GM18505 (cell line): ENCODE results near the gene CLCN7.
"Not testable (repeated sequence)": the region's sequence is repeated elsewhere in the genome, so short reads cannot be mapped to it uniquely, and the experiment has no call there.

ENCODE experiments used
- ATAC-seq: cut with Tn5 transposase; IDR thresholded peaks from one replicate; pipeline ENCODE4 v1.9.1; 2021; ENCODE audit not compliant: unreplicated experiment
- POLR2A ChIP-seq: IDR thresholded peaks from 4 replicates; pipeline ENCODE4 v1.6.1; 2011; ENCODE audit warnings: borderline replicate concordance; ENCODE audit not compliant: insufficient read depth, insufficient read length; ENCODE audit errors: extremely low read depth

The CLCN7 gene

GRCh38 chr16:1488619-1489018, 13.8 kb upstream of the CLCN7 start, which contains the start of gene PTX4:
PTX4 (minus strand) TSS chr16:1488944; CDS start chr16:1488909, 35 bp downstream.
- no peak for ATAC-seq
- no peak for TF ChIP-seq POLR2A

GRCh38 chr16:1488054-1488601, 13.3 kb upstream of the CLCN7 start:
- ATAC-seq = no peak

GRCh38 chr16:1487395-1488053, 12.7 kb upstream of the CLCN7 start:
- no peak for ATAC-seq
- TF ChIP-seq POLR2A = no peak

More at GRCh38 chr16:1488054-1488601, 13.3 kb upstream of the CLCN7 start:
- TF ChIP-seq POLR2A = no peak

GRCh38 chr16:1486551-1487390, 11.9 kb upstream of the CLCN7 start:
- no peak for TF ChIP-seq POLR2A
- ATAC-seq = no peak

GRCh38 chr16:1485847-1486496, 11.1 kb upstream of the CLCN7 start:
- no peak for TF ChIP-seq POLR2A
- no peak for ATAC-seq

GRCh38 chr16:1481906-1482835, 7.3 kb upstream of the CLCN7 start:
- no peak for ATAC-seq
- no peak for TF ChIP-seq POLR2A

GRCh38 chr16:1478937-1479336, 4.1 kb upstream of the CLCN7 start:
- not testable (repeated sequence) for ATAC-seq

GRCh38 chr16:1477033-1477432, 2.2 kb upstream of the CLCN7 start:
- TF ChIP-seq POLR2A = no peak
- no peak for ATAC-seq

GRCh38 chr16:1475552-1476114, 805 bp upstream of the CLCN7 start:
- no peak for ATAC-seq

GRCh38 chr16:1474082-1474795, 589 bp downstream of the CLCN7 start:
- ATAC-seq = peak; percentile 31
- TF ChIP-seq POLR2A = no peak

More at GRCh38 chr16:1475552-1476114, 805 bp upstream of the CLCN7 start:
- TF ChIP-seq POLR2A = no peak

GRCh38 chr16:1472974-1473373, 1.9 kb downstream of the CLCN7 start:
- ATAC-seq = no peak
- TF ChIP-seq POLR2A = no peak
